Measurements from ENCODE around the gene PICALM. TPM values are rescaled to one million over a fixed set of nuclear protein-coding genes. Genes with fewer than 3 reads are reported as not detected.

The PICALM gene
- total and polyA plus RNA-seq, 10 of the 15 experiments (the other 5 are each of a cell fraction or from before 2014, with no cell fraction given) = 4.3 to 150 (median 41.8) TPM

DNA sequence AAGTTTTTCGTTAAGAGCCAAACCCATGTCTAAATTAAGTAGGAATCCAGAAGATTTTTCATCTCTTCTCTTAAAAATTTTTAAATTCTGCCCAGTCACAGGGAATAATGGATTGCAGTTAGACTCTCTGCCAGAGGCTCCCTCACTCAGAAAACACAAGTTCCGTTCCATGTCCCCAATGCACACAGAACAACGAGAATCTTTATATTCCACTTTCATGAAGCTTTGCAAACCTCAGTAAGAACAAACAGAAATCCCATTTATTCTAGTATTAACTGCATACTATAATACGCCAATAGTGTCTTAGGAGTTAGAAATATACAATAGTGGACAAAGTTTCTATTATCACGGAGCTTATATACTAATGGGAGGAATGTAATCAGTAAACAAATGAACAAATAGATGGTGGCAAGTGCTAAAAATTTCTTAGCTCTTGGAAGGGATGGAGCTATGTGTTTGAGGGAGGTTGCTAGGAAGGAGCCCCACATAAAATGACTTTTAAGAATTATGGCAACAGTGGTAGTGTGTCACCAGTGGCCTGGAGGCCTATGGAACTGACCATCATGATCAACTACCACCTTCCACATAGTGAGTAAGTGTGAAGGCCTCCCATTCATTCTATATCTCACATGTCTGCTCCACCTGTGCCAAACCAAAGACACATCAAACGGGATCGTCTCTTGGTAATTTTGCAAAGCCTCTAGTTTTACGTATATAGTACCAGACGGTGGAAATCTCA is 24.9 kb downstream of the PICALM start (continued):
- TF ChIP-seq TBL1XR1 (IDR thresholded peaks at IDR 0.05; ENCODE audit: low read depth, low read length) (no peak), PML (IDR thresholded peaks at IDR 0.05; ENCODE audit: low read length) (no peak), EGR1 (IDR thresholded peaks at IDR 0.05; ENCODE audit: borderline replicate concordance in 1 of 2, low read depth in 2 of 2, low read length in 2 of 2) (no peak), TCF7 (IDR thresholded peaks at IDR 0.05; ENCODE audit: borderline replicate concordance) (no peak), SPI1 (IDR thresholded peaks at IDR 0.05; ENCODE audit: borderline replicate concordance, insufficient read depth, low read depth, low read length) (no peak), PAX8 (IDR thresholded peaks at IDR 0.05) (no peak)
- TF ChIP-seq, protein P1, sequence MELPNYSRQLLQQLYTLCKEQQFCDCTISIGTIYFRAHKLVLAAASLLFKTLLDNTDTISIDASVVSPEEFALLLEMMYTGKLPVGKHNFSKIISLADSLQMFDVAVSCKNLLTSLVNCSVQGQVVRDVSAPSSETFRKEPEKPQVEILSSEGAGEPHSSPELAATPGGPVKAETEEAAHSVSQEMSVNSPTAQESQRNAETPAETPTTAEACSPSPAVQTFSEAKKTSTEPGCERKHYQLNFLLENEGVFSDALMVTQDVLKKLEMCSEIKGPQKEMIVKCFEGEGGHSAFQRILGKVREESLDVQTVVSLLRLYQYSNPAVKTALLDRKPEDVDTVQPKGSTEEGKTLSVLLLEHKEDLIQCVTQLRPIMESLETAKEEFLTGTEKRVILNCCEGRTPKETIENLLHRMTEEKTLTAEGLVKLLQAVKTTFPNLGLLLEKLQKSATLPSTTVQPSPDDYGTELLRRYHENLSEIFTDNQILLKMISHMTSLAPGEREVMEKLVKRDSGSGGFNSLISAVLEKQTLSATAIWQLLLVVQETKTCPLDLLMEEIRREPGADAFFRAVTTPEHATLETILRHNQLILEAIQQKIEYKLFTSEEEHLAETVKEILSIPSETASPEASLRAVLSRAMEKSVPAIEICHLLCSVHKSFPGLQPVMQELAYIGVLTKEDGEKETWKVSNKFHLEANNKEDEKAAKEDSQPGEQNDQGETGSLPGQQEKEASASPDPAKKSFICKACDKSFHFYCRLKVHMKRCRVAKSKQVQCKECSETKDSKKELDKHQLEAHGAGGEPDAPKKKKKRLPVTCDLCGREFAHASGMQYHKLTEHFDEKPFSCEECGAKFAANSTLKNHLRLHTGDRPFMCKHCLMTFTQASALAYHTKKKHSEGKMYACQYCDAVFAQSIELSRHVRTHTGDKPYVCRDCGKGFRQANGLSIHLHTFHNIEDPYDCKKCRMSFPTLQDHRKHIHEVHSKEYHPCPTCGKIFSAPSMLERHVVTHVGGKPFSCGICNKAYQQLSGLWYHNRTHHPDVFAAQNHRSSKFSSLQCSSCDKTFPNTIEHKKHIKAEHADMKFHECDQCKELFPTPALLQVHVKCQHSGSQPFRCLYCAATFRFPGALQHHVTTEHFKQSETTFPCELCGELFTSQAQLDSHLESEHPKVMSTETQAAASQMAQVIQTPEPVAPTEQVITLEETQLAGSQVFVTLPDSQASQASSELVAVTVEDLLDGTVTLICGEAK (IDR thresholded peaks at IDR 0.05; ENCODE audit: borderline replicate concordance) = no peak

Measured in GM12878 (cell line).